Natural killer cell (primary cell): Measurements from ENCODE around the gene ZNF419. TPM values are rescaled to one million over a fixed set of nuclear protein-coding genes. Genes with fewer than 3 reads are reported as not detected.
A peak's percentile ranks its signal among the peaks of the same experiment; 100 is the strongest.
"Not testable (repeated sequence)": the region's sequence is repeated elsewhere in the genome, so short reads cannot be mapped to it uniquely, and the experiment has no call there.

ENCODE experiments used
- ATAC-seq, 3 donors: fragments of 150-1000 bp in 2 of 3; fragments of 200-7000 bp in 1 of 3; cut with Tn5 transposase; 1 replicate in 1 of 3; 2 replicates in 2 of 3; pipeline ENCODE4 v1.10.0; 2021; ENCODE audit warnings: mild to moderate bottlenecking in 2 of 3, moderate library complexity in 2 of 3
- DNase-seq, 2 donors: peaks; one replicate each; pipeline versions ENCODE4 v3.0.0 to v3.0.0-alpha.2; 2013 to 2021; ENCODE audit warnings: mixed read lengths in 1 of 2
- H3K27ac ChIP-seq: one replicate; pipeline ENCODE4 v1.5.1; 2013; ENCODE audit warnings: mild to moderate bottlenecking, low read length
- H3K27me3 ChIP-seq: one replicate; pipeline ENCODE4 v1.6.1; 2013; ENCODE audit warnings: low read length; ENCODE audit not compliant: control insufficient read depth, insufficient read depth
- H3K36me3 ChIP-seq: one replicate; pipeline ENCODE4 v1.6.1; 2013; ENCODE audit warnings: low read length; ENCODE audit not compliant: control insufficient read depth, insufficient read depth
- H3K4me1 ChIP-seq: one replicate; pipeline ENCODE4 v1.6.1; 2013; ENCODE audit warnings: low read length; ENCODE audit not compliant: control insufficient read depth, insufficient read depth
- H3K4me3 ChIP-seq: one replicate; pipeline ENCODE4 v1.5.1; 2013; ENCODE audit warnings: low read length
- H3K9me3 ChIP-seq: one replicate; pipeline ENCODE4 v1.6.1; 2013; ENCODE audit warnings: low read length; ENCODE audit not compliant: control insufficient read depth, insufficient read depth
- H3K27ac Mint-ChIP-seq, 2 donors: one replicate each; pipeline ENCODE4 v1.8.0; 2022; ENCODE audit warnings: mild to moderate bottlenecking in 2 of 2, mixed read lengths in 2 of 2, moderate library complexity in 1 of 2
- H3K27me3 Mint-ChIP-seq, 2 donors: one replicate each; pipeline ENCODE4 v1.8.0; 2022; ENCODE audit warnings: low read depth in 2 of 2, mixed read lengths in 2 of 2
- H3K36me3 Mint-ChIP-seq: one replicate; pipeline ENCODE4 v1.8.0; 2022; ENCODE audit warnings: mixed read lengths
- H3K4me1 Mint-ChIP-seq, 2 donors: one replicate each; pipeline ENCODE4 v1.8.0; 2022; ENCODE audit warnings: mixed read lengths in 2 of 2
- H3K4me3 Mint-ChIP-seq: one replicate; pipeline ENCODE4 v1.8.0; 2022; ENCODE audit warnings: mild to moderate bottlenecking, moderate library complexity, mixed read lengths
- H3K9me3 Mint-ChIP-seq, 2 donors: one replicate each; pipeline ENCODE4 v1.8.0; 2022; ENCODE audit warnings: mixed read lengths in 2 of 2
- CTCF ChIP-seq: fragments of 200-600 bp; IDR thresholded peaks from one replicate; pipeline ENCODE4 v1.8.0; 2022; ENCODE audit warnings: antibody characterized with exemption
- WGBS: methylation state at CpG from one replicate; pipeline ENCODE4 v1.1.7; 2013; ENCODE audit warnings: missing lambda C conversion rate; ENCODE audit not compliant: insufficient coverage; 5-methylcytosine and 5-hydroxymethylcytosine counted together
- intact Hi-C: fragments of 100-400 bp; cut with micrococcal nuclease; formaldehyde crosslinking; loops from one replicate; pipeline ENCODE4 v1.14.2; 2022
- total RNA-seq, 4 donors: library from RNA; stranded (reverse); fragments of 120-200 nt in 1 of 4; gene quantifications; one replicate each; pipeline versions ENCODE4 v1.2.3 to v1.2.4, GENCODE V29; 2013 to 2022

ZNF419 gene
- total RNA-seq, 3 donors from 2014 or later (not counting 1 experiment from before 2014, with no cell fraction given) = 5.9 to 11.3 (median 8.5) TPM

- intact Hi-C loops = loop anchor here (1.0 kb wide), 2 partner anchors 12 to 28 kb away; partner anchors contain the start of genes ZNF419 and ZNF549
- Histone ChIP-seq H3K4me1 (peaks cover 10% of the 10 kb centered on the region), H3K9me3 (peaks cover 22% of the 10 kb centered on the region), H3K27ac (peak overlapping the region; percentile 93)
- Mint-ChIP-seq H3K4me1 (peaks cover 18 to 36% of the 10 kb centered on the region in 2 donors), H3K4me3 (peak overlapping the region; percentile 49), H3K36me3 (peaks cover 58% of the 10 kb centered on the region), H3K27ac (peak overlapping the region; percentile 69 to 73), H3K9me3 (peaks cover 12 to 18% of the 10 kb centered on the region in 2 donors)
- not testable (repeated sequence) for ATAC-seq, H3K36me3 ChIP-seq, H3K27me3 ChIP-seq, H3K27me3 Mint-ChIP-seq, DNase-seq, H3K4me3 ChIP-seq
- TF ChIP-seq CTCF = peak; percentile 11
Measured at GRCh38 chr19:57499332-57499679, 11.8 kb downstream of the ZNF419 start.

DNA sequence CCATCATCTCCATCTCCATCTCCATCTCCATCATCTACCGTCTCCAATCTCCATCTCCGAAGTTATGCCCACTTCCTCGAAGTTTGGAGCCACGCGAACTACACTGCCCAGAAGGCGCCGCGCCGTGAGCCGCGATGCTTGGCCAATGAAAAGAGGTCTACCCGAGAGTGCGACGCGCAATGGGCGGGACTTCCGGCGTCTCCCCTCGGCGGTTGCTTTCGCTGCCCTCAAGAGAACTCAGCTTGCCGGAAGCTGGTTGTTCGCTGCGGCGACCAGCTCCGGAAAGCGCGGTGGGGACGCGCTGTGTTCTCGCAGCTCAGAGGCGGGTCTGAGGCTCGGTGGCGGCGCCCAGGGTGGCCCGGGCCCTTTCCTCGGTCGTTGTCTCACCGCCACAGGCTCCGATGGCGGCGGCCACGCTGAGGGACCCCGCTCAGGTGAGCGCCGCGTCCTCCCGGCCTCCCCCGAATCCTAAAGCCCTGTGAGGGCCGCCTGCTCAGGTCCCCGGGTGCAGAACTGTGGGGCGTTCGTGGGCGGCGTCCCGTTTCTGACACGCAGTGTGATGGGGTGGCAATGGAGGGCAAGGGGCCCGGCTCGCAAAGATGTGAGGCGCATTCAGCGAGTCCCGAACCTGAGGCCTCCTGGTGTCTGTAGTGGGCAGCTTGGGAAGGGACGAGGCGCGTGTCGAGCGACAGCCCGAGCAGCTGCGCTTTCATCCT lies 12.3 kb downstream of the ZNF419 start, which contains the start of gene ZNF773:
Gene ZNF773 (plus strand): TSS at position 259 of the 716 bp plus-strand sequence. CDS start 143 bp downstream, at position 402.
- not testable (repeated sequence) for H3K27me3 Mint-ChIP-seq, H3K27me3 ChIP-seq, H3K36me3 ChIP-seq
- Mint-ChIP-seq H3K36me3 (peaks cover 54% of the 10 kb centered on the region), H3K27ac (peak within 1 kb of the TSS; percentile 69 to 73), H3K9me3 (peaks cover 11 to 18% of the 10 kb centered on the region in 2 donors), H3K4me1 (peaks cover 18 to 38% of the 10 kb centered on the region in 2 donors), H3K4me3 (peak within 1 kb of the TSS; percentile 49)
- ATAC-seq (peak; percentile 93 to 96 (median 95)), DNase-seq (peak; percentile 96 to 98)
- Histone ChIP-seq H3K4me1 (peaks cover 10% of the 10 kb centered on the region), H3K4me3 (peak within 1 kb of the TSS; percentile 67), H3K9me3 (peaks cover 22% of the 10 kb centered on the region), H3K27ac (peak within 1 kb of the TSS; percentile 93)
- WGBS = under 1% methylated on average over 57 of the region's 69 CpGs
- intact Hi-C loops = loop anchor here (1.0 kb wide), 2 partner anchors 13 to 27 kb away; partner anchors contain the start of genes ZNF419 and ZNF549

DNA sequence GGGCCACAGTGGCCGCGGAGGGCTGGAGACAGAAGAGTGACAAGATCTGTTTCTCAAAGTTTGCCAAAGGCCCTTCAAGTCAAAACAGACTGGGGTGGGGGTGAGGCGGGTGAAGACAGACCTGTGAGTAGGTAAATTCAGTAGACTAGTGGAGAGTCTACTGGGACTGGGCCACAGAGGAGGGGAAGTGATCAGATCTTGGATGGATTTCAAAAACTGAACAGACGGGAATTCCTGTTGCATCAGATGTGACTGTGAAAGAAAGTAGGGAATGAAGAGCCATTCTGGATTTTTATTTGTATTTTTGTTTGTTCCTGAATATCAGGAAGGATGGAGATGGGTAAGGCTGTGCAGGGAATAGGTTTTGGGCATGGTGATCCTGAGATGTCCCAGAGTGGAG lies 12.8 kb downstream of the ZNF419 start:
- H3K27me3 ChIP-seq, intact Hi-C loops, ATAC-seq, H3K4me3 ChIP-seq, H3K27me3 Mint-ChIP-seq, H3K27ac ChIP-seq, DNase-seq: not testable (repeated sequence)
- Mint-ChIP-seq H3K9me3 (peaks cover 11 to 18% of the 10 kb centered on the region in 2 donors), H3K27ac (peak overlapping the region; percentile 69 to 73), H3K4me3 (peak overlapping the region; percentile 49), H3K36me3 (peaks cover 57% of the 10 kb centered on the region), H3K4me1 (peaks cover 18 to 38% of the 10 kb centered on the region in 2 donors)
- Histone ChIP-seq H3K9me3 (peaks cover 20% of the 10 kb centered on the region), H3K36me3 (peaks cover 14% of the 10 kb centered on the region), H3K4me1 (peaks cover 10% of the 10 kb centered on the region)
- WGBS = 0% methylated on average over 1 of the region's 4 CpGs

DNA sequence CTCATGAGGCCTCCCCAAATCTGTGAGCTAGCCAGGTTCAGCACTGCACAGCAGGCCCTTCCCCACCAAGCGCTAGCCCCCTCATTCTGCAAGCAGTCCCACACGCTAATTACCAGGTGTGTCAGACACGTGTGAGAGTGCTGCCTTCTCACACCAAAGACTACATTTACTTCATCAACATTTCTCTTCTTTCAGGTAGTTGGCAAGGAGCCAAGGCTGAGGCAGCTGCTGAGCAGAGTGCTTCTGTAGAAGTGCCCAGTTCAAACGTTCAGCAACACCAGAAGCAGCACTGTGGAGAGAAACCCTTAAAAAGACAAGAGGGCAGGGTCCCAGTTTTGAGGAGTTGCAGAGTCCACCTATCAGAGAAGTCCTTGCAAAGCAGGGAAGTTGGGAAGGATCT lies 18.6 kb downstream of the ZNF419 start:
- H3K27me3 Mint-ChIP-seq = no peaks in the 10 kb centered on the region
- DNase-seq (no peak), ATAC-seq (no peak)
- Histone ChIP-seq H3K36me3 (peaks cover 36% of the 10 kb centered on the region), H3K27ac (no peak overlapping the region), H3K9me3 (peaks cover 52% of the 10 kb centered on the region), H3K4me1 (peaks cover 1% of the 10 kb centered on the region), H3K4me3 (no peak overlapping the region), H3K27me3 (no peaks in the 10 kb centered on the region)
- no peak for TF ChIP-seq CTCF
- peaks cover 11 to 25% of the 10 kb centered on the region in 2 donors for H3K9me3 Mint-ChIP-seq
- intact Hi-C loops = no loop called here
- 46% methylated on average over 4 of the region's 4 CpGs for WGBS
- H3K4me3 Mint-ChIP-seq = no peak overlapping the region
- H3K36me3 Mint-ChIP-seq = peaks cover 78% of the 10 kb centered on the region
- peaks cover 3 to 21% of the 10 kb centered on the region in 2 donors for H3K4me1 Mint-ChIP-seq
- H3K27ac Mint-ChIP-seq = no peak overlapping the region
